Peyer's patch (tissue), 4 donors: ENCODE results near the gene PDZK1IP1.

ENCODE experiments used
- POLR2A ChIP-seq, 2 donors: fragments of 450-650 bp; IDR thresholded peaks; one replicate each; pipeline ENCODE4 v1.5.1; 2017; ENCODE audit warnings: antibody characterized with exemption in 2 of 2, mild to moderate bottlenecking in 2 of 2, moderate library complexity in 2 of 2
- TF ChIP-seq, protein P1 (sequence below), 6 experiments: fragments of 450-650 bp in 4 of 6; fragments of 200-600 bp in 2 of 6; sonication (generic) in 1 of 6; IDR thresholded peaks; one replicate each; pipeline ENCODE4 v1.5.1; 2017 to 2019; ENCODE audit warnings: antibody characterized with exemption in 6 of 6, mild to moderate bottlenecking in 3 of 6, moderate library complexity in 1 of 6

- TF ChIP-seq, protein P1, sequence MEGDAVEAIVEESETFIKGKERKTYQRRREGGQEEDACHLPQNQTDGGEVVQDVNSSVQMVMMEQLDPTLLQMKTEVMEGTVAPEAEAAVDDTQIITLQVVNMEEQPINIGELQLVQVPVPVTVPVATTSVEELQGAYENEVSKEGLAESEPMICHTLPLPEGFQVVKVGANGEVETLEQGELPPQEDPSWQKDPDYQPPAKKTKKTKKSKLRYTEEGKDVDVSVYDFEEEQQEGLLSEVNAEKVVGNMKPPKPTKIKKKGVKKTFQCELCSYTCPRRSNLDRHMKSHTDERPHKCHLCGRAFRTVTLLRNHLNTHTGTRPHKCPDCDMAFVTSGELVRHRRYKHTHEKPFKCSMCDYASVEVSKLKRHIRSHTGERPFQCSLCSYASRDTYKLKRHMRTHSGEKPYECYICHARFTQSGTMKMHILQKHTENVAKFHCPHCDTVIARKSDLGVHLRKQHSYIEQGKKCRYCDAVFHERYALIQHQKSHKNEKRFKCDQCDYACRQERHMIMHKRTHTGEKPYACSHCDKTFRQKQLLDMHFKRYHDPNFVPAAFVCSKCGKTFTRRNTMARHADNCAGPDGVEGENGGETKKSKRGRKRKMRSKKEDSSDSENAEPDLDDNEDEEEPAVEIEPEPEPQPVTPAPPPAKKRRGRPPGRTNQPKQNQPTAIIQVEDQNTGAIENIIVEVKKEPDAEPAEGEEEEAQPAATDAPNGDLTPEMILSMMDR (IDR thresholded peaks at IDR 0.05): no peak
- no peak for TF ChIP-seq POLR2A (IDR thresholded peaks at IDR 0.05)
These were observed 18.1 kb upstream of the PDZK1IP1 start for GRCh38 chr1:47207803-47208373.
